ENCODE measurements around the gene CSNK2A1. TPM values are rescaled to one million over a fixed set of nuclear protein-coding genes. Genes with fewer than 3 reads are reported as not detected.

The CSNK2A1 gene
- total and polyA plus RNA-seq, 2 donors (not counting 3 experiments of a cell fraction or from before 2014, with no cell fraction given) = 68.4 to 142 TPM

DNA sequence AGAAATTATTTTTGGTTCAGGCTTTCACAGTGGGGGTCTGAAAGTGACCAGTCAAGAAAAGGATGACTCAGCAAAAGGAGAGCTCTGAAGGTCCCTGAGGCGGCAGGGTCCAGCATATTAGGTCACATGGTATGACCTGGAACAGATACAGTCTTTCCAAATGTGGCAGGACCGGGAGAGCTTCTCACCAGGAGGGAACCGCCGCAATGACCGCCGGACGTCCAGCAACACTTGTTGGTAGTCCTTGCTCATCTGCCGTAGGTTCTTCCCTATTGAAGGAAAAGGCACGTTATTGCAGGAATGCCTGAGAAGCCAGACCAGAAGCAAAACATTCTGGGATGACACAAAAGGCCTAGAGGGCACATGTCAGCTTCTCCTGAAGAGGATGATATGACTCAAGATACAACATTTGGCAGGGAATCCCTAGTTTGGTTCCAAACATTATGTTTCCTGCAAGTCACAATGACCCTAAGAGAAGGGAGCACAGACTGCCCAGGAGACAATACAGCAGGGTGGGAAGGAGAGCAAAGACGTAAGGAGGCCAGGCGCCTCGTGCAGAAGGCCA, 98.6 kb downstream of the CSNK2A1 start:
- no peak overlapping the region for H3K9ac ChIP-seq (replicated peaks; ENCODE audit: extremely low read depth, insufficient read depth, low read length)
- dilution Hi-C loops (cut with MboI; ENCODE audit: extremely low pct_ligation_motif_present, low sequenced_read_pairs) = no loop called here
- no peaks in the 10 kb centered on the region for H4K20me1 ChIP-seq (replicated peaks; ENCODE audit: control insufficient read depth, extremely low read depth, insufficient read depth, low read length)
- H3K9me3 ChIP-seq (replicated peaks; ENCODE audit: control insufficient read depth, insufficient read depth, low read length) = no peaks in the 10 kb centered on the region
- CTCF ChIA-PET = interaction anchor here (1.0 to 2.2 kb wide), 4 partner anchors 13 to 35 kb away, joined by 4 to 15 read pairs (median 6); no protein-coding TSS in a partner anchor
- POLR2A ChIA-PET = no interaction called here
- peaks cover 28% of the 10 kb centered on the region for H3K79me2 ChIP-seq (ENCODE audit: control insufficient read depth, insufficient read depth, low read length)
- intact Hi-C loops (cut with micrococcal nuclease) = no loop called here
- FAIRE-seq (peak; percentile 15), DNase-seq (ENCODE audit: low read depth, low spot score) (peak; percentile 42)
- BruUV-seq (replicated peaks) = no TSS peak
- H3K4me3 ChIP-seq (replicated peaks in 1 of 3; ENCODE audit: insufficient read depth in 1 of 3, low read depth in 1 of 3, low read length in 3 of 3) = no peak overlapping the region
- H3K4me2 ChIP-seq (ENCODE audit: insufficient read depth, low read length) = no peak overlapping the region
- H3K9me1 ChIP-seq (replicated peaks; ENCODE audit: control insufficient read depth, extremely low read depth, insufficient read depth, low read length) = no peaks in the 10 kb centered on the region
- H3K27ac ChIP-seq (ENCODE audit: insufficient read depth, low read depth, low read length) = no peak overlapping the region
- TF ChIP-seq, protein P1, sequence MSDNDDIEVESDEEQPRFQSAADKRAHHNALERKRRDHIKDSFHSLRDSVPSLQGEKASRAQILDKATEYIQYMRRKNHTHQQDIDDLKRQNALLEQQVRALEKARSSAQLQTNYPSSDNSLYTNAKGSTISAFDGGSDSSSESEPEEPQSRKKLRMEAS (IDR thresholded peaks at IDR 0.05; ENCODE audit: insufficient read depth, insufficient read length) = no peak
- TF ChIP-seq CTCF (IDR thresholded peaks at IDR 0.05; ENCODE audit: extremely low read depth in 1 of 2, insufficient read depth in 1 of 2, low read depth in 1 of 2, low read length in 2 of 2) (no peak), JUN (IDR thresholded peaks at IDR 0.05; ENCODE audit: borderline replicate concordance, insufficient read depth, insufficient read length, low read depth) (no peak), POLR2A (IDR thresholded peaks at IDR 0.05; ENCODE audit: low read depth, low read length) (no peak), GATA2 (IDR thresholded peaks at IDR 0.05; ENCODE audit: insufficient read depth, insufficient read length, low read depth, low read length) (no peak), MYC (IDR thresholded peaks at IDR 0.05; ENCODE audit: low read depth, low read length) (no peak), EZH2 (IDR thresholded peaks at IDR 0.05; ENCODE audit: borderline replicate concordance, low read depth, low read length, severe bottlenecking) (no peak), POLR2AphosphoS5 (IDR thresholded peaks at IDR 0.05; ENCODE audit: insufficient read depth, low read depth, low read length) (no peak)
- H3K27me3 ChIP-seq (ENCODE audit: control insufficient read depth in 2 of 2, insufficient read depth in 2 of 2, low read length in 2 of 2) = no peaks in the 10 kb centered on the region
- no peak overlapping the region for H2AFZ ChIP-seq (ENCODE audit: low read depth, low read length)
- peaks cover 6% of the 10 kb centered on the region for H3K4me1 ChIP-seq (ENCODE audit: control insufficient read depth, extremely low read depth, insufficient read depth, low read length)
- peaks cover 13 to 22% of the 10 kb centered on the region in 2 experiments for H3K36me3 ChIP-seq (ENCODE audit: control insufficient read depth in 2 of 2, extremely low read depth in 1 of 2, insufficient read depth in 2 of 2, low read length in 2 of 2)

Measured in endothelial cell of umbilical vein (primary cell).